Dermis microvascular lymphatic vessel endothelial cell (primary cell): ENCODE measurements around the gene NPAS3. TPM values are rescaled to one million over a fixed set of nuclear protein-coding genes. Genes with fewer than 3 reads are reported as not detected.

ENCODE experiments used
- DNase-seq, 2 donors: peaks; one replicate each; pipeline versions ENCODE4 v3.0.0 to v3.0.0-alpha.2; 2010; ENCODE audit warnings: low read depth in 2 of 2
- total RNA-seq: library from RNA; depleted of rRNA; stranded (reverse); fragments of >200 nt; gene quantifications from 2 replicates; pipeline ENCODE4 v1.2.1, GENCODE V29; 2014

NPAS3 gene
- total RNA-seq, result 0.13 TPM in 2 replicates

- peak in 1 of 2 donors; percentile 12 for DNase-seq
Observed at GRCh38 chr14:32938719-32939253, at the start of gene NPAS3. Gene NPAS3 (plus strand): TSS chr14:32938879.

GRCh38 chr14:32896979-32897697 lies 41.5 kb upstream of the NPAS3 start:
- DNase-seq, result peak; percentile 30 to 36

GRCh38 chr14:32897698-32898064 lies 41.0 kb upstream of the NPAS3 start:
- DNase-seq, result peak in 1 of 2 donors; percentile 7

- no peak for DNase-seq
Observed at GRCh38 chr14:32898876-32899275, 39.8 kb upstream of the NPAS3 start.

GRCh38 chr14:32900547-32900946 lies 38.1 kb upstream of the NPAS3 start:
- no peak for DNase-seq

- DNase-seq, result no peak
Observed at GRCh38 chr14:32905013-32905412, 33.7 kb upstream of the NPAS3 start.

GRCh38 chr14:32906672-32907071 lies 32.0 kb upstream of the NPAS3 start:
- DNase-seq, result no peak

- DNase-seq, result no peak
Observed at GRCh38 chr14:32908196-32909084, 30.2 kb upstream of the NPAS3 start.

- no peak for DNase-seq
Observed at GRCh38 chr14:32913725-32914124, 25.0 kb upstream of the NPAS3 start.

GRCh38 chr14:32914391-32914790 lies 24.3 kb upstream of the NPAS3 start:
- DNase-seq, result no peak

GRCh38 chr14:32920696-32921276 lies 17.9 kb upstream of the NPAS3 start:
- DNase-seq, result no peak

- DNase-seq, result no peak
Observed at GRCh38 chr14:32925439-32925838, 13.2 kb upstream of the NPAS3 start.

- DNase-seq, result no peak
Observed at GRCh38 chr14:32932302-32932913, 6.3 kb upstream of the NPAS3 start.

- no peak for DNase-seq
Observed at GRCh38 chr14:32932914-32933628, 5.6 kb upstream of the NPAS3 start.

- no peak for DNase-seq
Observed at GRCh38 chr14:32933629-32934072, 5.0 kb upstream of the NPAS3 start.

GRCh38 chr14:32934073-32934880 lies 4.4 kb upstream of the NPAS3 start:
- DNase-seq, result peak in 1 of 2 donors; percentile 23

- no peak for DNase-seq
Observed at GRCh38 chr14:32934881-32935633, 3.6 kb upstream of the NPAS3 start.

- DNase-seq, result peak in 1 of 2 donors; percentile 75
Observed at GRCh38 chr14:32939254-32940065, 781 bp downstream of the NPAS3 start.
